OCI-LY7 (cell line): ENCODE measurements around the gene NTRK3. TPM values are rescaled to one million over a fixed set of nuclear protein-coding genes. Genes with fewer than 3 reads are reported as not detected.

Experiments
- BruUV-seq: library from RNA; stranded (reverse); fragments of 400-500 nt; replicated peaks from 2 replicates; lab custom pipeline; 2021; lab: Mats Ljungman, UMichigan
- CTCF ChIA-PET: fragments of 300-600 bp; sonication (Branson Sonifier 250); formaldehyde crosslinking; loops from one replicate; lab custom pipeline; 2022; ENCODE audit warnings: antibody characterized with exemption; ENCODE audit not compliant: unreplicated experiment; lab: Charles Lee
- POLR2A ChIA-PET: fragments of 300-600 bp; sonication (Branson Sonifier 250); formaldehyde crosslinking; loops from one replicate; lab custom pipeline; 2022; ENCODE audit warnings: antibody characterized with exemption; lab: Charles Lee
- DNase-seq: peaks from one replicate; pipeline ENCODE4 v3.0.0-alpha.2; 2015; ENCODE audit warnings: low spot score
- H2AFZ ChIP-seq: fragments of 200-600 bp; sonication (generic), shearing (Covaris generic); 2 replicates; pipeline ENCODE4 v1.6.1; 2014; ENCODE audit warnings: mild to moderate bottlenecking, antibody characterized with exemption, low read length, moderate library complexity
- H3K27ac ChIP-seq: fragments of 200-600 bp; sonication (generic); 2 replicates; pipeline ENCODE4 v1.5.1; 2014; ENCODE audit warnings: mixed run types, low read depth, mild to moderate bottlenecking, moderate library complexity, low read length, inconsistent platforms; ENCODE audit not compliant: poor library complexity, severe bottlenecking
- H3K36me3 ChIP-seq: fragments of 200-600 bp; sonication (generic); 2 replicates; pipeline ENCODE4 v1.6.1; 2014; ENCODE audit warnings: mild to moderate bottlenecking, antibody characterized with exemption, low read length, moderate library complexity, mixed read lengths; ENCODE audit not compliant: insufficient read depth
- H3K4me1 ChIP-seq: fragments of 200-600 bp; sonication (generic); 2 replicates; pipeline ENCODE4 v1.5.1; 2014; ENCODE audit warnings: mild to moderate bottlenecking, low read length; ENCODE audit not compliant: insufficient read depth, poor library complexity, severe bottlenecking
- H3K4me2 ChIP-seq: fragments of 200-600 bp; sonication (generic); 2 replicates; pipeline ENCODE4 v1.6.1; 2014; ENCODE audit warnings: mild to moderate bottlenecking, low read length
- H3K4me3 ChIP-seq: fragments of 200-600 bp; sonication (generic); 2 replicates; pipeline ENCODE4 v1.5.1; 2014; ENCODE audit warnings: mild to moderate bottlenecking, low read depth, low read length; ENCODE audit not compliant: poor library complexity, severe bottlenecking
- H3K79me2 ChIP-seq: fragments of 200-600 bp; sonication (generic); 2 replicates; pipeline ENCODE4 v1.6.1; 2016; ENCODE audit warnings: low read depth, mild to moderate bottlenecking, low read length, moderate library complexity, mixed read lengths; ENCODE audit not compliant: insufficient read depth
- H3K9me2 ChIP-seq: fragments of 200-600 bp; sonication (generic); 2 replicates; pipeline ENCODE4 v1.6.1; 2016; ENCODE audit warnings: mild to moderate bottlenecking, low read length, mixed read lengths; ENCODE audit not compliant: insufficient read depth
- H3K9me3 ChIP-seq: fragments of 200-600 bp; sonication (generic); 2 replicates; pipeline ENCODE4 v1.6.1; 2014; ENCODE audit warnings: mild to moderate bottlenecking, mixed run types, low read length, mixed read lengths
- H4K20me1 ChIP-seq: fragments of 200-600 bp; sonication (generic); 2 replicates; pipeline ENCODE4 v1.6.1; 2014; ENCODE audit warnings: mild to moderate bottlenecking, antibody characterized with exemption, low read length, moderate library complexity, mixed read lengths; ENCODE audit not compliant: insufficient read depth
- CTCF ChIP-seq: fragments of 200-600 bp; sonication (generic); conservative IDR thresholded peaks from 2 replicates; pipeline ENCODE4 v1.5.1; 2014; ENCODE audit warnings: mild to moderate bottlenecking, antibody characterized with exemption, low read length, moderate library complexity, mixed read lengths
- EZH2phosphoT487 ChIP-seq: fragments of 200-600 bp; sonication (generic); IDR thresholded peaks from 2 replicates; pipeline ENCODE4 v1.6.1; 2018; ENCODE audit warnings: low read depth, borderline replicate concordance, mild to moderate bottlenecking, mixed run types, antibody characterized with exemption, low read length, moderate library complexity, mixed read lengths
- intact Hi-C: fragments of 100-400 bp; cut with micrococcal nuclease; formaldehyde crosslinking; loops from one replicate; pipeline ENCODE4 v1.10.0; 2022; ENCODE audit not compliant: unreplicated experiment
- total RNA-seq, 2 experiments: library from RNA; depleted of rRNA in 1 of 2; stranded (reverse); fragments of >200 nt in 1 of 2; shearing (Covaris generic) in 1 of 2; gene quantifications; 2 replicates each; pipeline ENCODE4 v1.2.3, GENCODE V29; 2014 to 2022

The NTRK3 gene
- total RNA-seq, 2 experiments from 2014 or later: 0.50 to 2.5 TPM

GRCh38 chr15:88231909-88232644 is 24.5 kb downstream of the NTRK3 start:
- no peaks in the 10 kb centered on the region for H3K9me3 ChIP-seq
- H3K9me2 ChIP-seq: no peaks in the 10 kb centered on the region
- no peaks in the 10 kb centered on the region for H3K36me3 ChIP-seq
- no peak for DNase-seq
- H3K4me3 ChIP-seq: no peak overlapping the region
- BruUV-seq: no TSS peak
- no peak overlapping the region for H3K4me2 ChIP-seq
- intact Hi-C loops: no loop called here
- H2AFZ ChIP-seq: no peak overlapping the region
- no peak overlapping the region for H3K27ac ChIP-seq
- ChIA-PET POLR2A (no interaction called here), CTCF (no interaction called here)
- H4K20me1 ChIP-seq: no peaks in the 10 kb centered on the region
- H3K4me1 ChIP-seq: no peaks in the 10 kb centered on the region
- no peak for TF ChIP-seq EZH2phosphoT487
- TF ChIP-seq CTCF: no peak
- no peaks in the 10 kb centered on the region for H3K79me2 ChIP-seq

- Histone ChIP-seq H3K9me2 (no peaks in the 10 kb centered on the region), H4K20me1 (no peaks in the 10 kb centered on the region), H3K4me2 (no peak overlapping the region), H3K36me3 (no peaks in the 10 kb centered on the region), H3K9me3 (no peaks in the 10 kb centered on the region), H3K4me3 (no peak overlapping the region), H2AFZ (no peak overlapping the region), H3K79me2 (no peaks in the 10 kb centered on the region), H3K27ac (no peak overlapping the region), H3K4me1 (no peaks in the 10 kb centered on the region)
- no peak for DNase-seq
- TF ChIP-seq CTCF (no peak), EZH2phosphoT487 (no peak)
- BruUV-seq: no TSS peak
- intact Hi-C loops: no loop called here
- POLR2A ChIA-PET: no interaction called here
- CTCF ChIA-PET: no interaction called here
Measured at GRCh38 chr15:88230823-88231222, 25.7 kb downstream of the NTRK3 start.

- intact Hi-C loops: no loop called here
- Histone ChIP-seq H4K20me1 (no peaks in the 10 kb centered on the region), H3K4me1 (no peaks in the 10 kb centered on the region), H3K4me2 (no peak overlapping the region), H3K9me3 (no peaks in the 10 kb centered on the region), H2AFZ (no peak overlapping the region), H3K9me2 (no peaks in the 10 kb centered on the region), H3K27ac (no peak overlapping the region), H3K79me2 (no peaks in the 10 kb centered on the region), H3K36me3 (no peaks in the 10 kb centered on the region), H3K4me3 (no peak overlapping the region)
- TF ChIP-seq CTCF: no peak
- no peak for TF ChIP-seq EZH2phosphoT487
- no TSS peak for BruUV-seq
- ChIA-PET POLR2A (no interaction called here), CTCF (no interaction called here)
- DNase-seq: no peak
Measured at GRCh38 chr15:88225461-88225860, 31.1 kb downstream of the NTRK3 start.
